Adrenal gland (tissue), 12 donors: Measurements from ENCODE around the gene AUH. TPM values are rescaled to one million over a fixed set of nuclear protein-coding genes. Genes with fewer than 3 reads are reported as not detected.

ENCODE experiments used
- DNase-seq, 7 donors: peaks; one replicate each; pipeline ENCODE4 v3.0.0-alpha.2; 2019 to 2020
- H3K27ac ChIP-seq, 5 donors: fragments of 200-600 bp; sonication (generic) in 4 of 5; 1 replicate in 3 of 5; 2 replicates in 2 of 5; pipeline versions ENCODE4 v1.5.1 to v1.8.0; 2016 to 2020; ENCODE audit warnings: mild to moderate bottlenecking in 1 of 5
- H3K27me3 ChIP-seq: fragments of 200-600 bp; 2 replicates; pipeline ENCODE4 v1.8.0; 2021
- H3K36me3 ChIP-seq, 2 donors: fragments of 200-600 bp; replicated peaks in 1 of 2; 1 replicate in 1 of 2; 2 replicates in 1 of 2; pipeline versions ENCODE4 v1.5.1 to v1.8.0; 2018 to 2022
- H3K4me1 ChIP-seq, 2 donors: fragments of 200-600 bp; replicated peaks in 1 of 2; 1 replicate in 1 of 2; 2 replicates in 1 of 2; pipeline versions ENCODE4 v1.5.1 to v1.8.0; 2018 to 2021
- H3K4me3 ChIP-seq, 4 donors: fragments of 200-600 bp; sonication (generic) in 3 of 4; one replicate each; pipeline ENCODE4 v1.5.1; 2016 to 2018
- H3K9me3 ChIP-seq, 3 donors: fragments of 200-600 bp; sonication (generic) in 1 of 3; replicated peaks in 1 of 3; 1 replicate in 2 of 3; 2 replicates in 1 of 3; pipeline versions ENCODE4 v1.5.1 to v1.8.0; 2016 to 2021
- CTCF ChIP-seq, 6 experiments: fragments of 450-650 bp in 4 of 6; fragments of 200-600 bp in 2 of 6; sonication (generic) in 1 of 6; IDR thresholded peaks; 1 replicate in 5 of 6; 2 replicates in 1 of 6; pipeline versions ENCODE4 v1.5.1 to v1.8.0; 2016 to 2021; ENCODE audit warnings: antibody characterized with exemption in 6 of 6, mild to moderate bottlenecking in 2 of 6, moderate library complexity in 1 of 6
- POLR2A ChIP-seq, 2 donors: fragments of 450-650 bp; IDR thresholded peaks; one replicate each; pipeline ENCODE4 v1.6.1; 2017; ENCODE audit warnings: antibody characterized with exemption in 2 of 2, mild to moderate bottlenecking in 2 of 2, moderate library complexity in 1 of 2
- WGBS, 4 donors: extraction: QIAGEN DNeasy Blood & Tissue Kit in 2 of 4; methylation state at CpG; one replicate each; pipeline versions ENCODE4 v1.1.5 to v1.1.7; 2013 to 2017; 5-methylcytosine and 5-hydroxymethylcytosine counted together
- intact Hi-C, 2 donors: fragments of 100-400 bp; cut with DNase I; formaldehyde crosslinking; loops; one replicate each; pipeline versions ENCODE4 v1.14.1 to v1.15.0; 2022 to 2023
- polyA plus RNA-seq, 3 donors: library from polyadenylated mRNA; stranded (reverse); fragments of 200-250 nt in 2 of 3; fragments of 350-450 nt in 1 of 3; fragmentation: Illumina TruSeq in 1 of 3; extraction: RNeasy Lipid Tissue Mini Kit (QIAGEN cat#74804) in 1 of 3; gene quantifications; one replicate each; pipeline ENCODE4 v1.2.3, GENCODE V29; 2013 to 2014
- total RNA-seq, 9 donors: library from RNA; depleted of rRNA in 4 of 9; stranded (reverse); fragments of >200 nt in 4 of 9; fragments of 120-200 nt in 1 of 9; fragmentation: NEBNext Ultra II Directional in 1 of 9; extraction: Animal tissue kit (Norgen Biotek cat#: 25700) in 1 of 9; gene quantifications; one replicate each; pipeline versions ENCODE4 v1.1.0 to v1.2.4, GENCODE V29; 2013 to 2023
- donor health status: healthy with polysubstance abuse.
- donor health status: Bipolar disorder and iron deficiency.
- donor health status: DM: yes; HTN: yes; CAD: no.
- donor health status: DM: no; HTN: no; CAD: no.
- donor health status: DM: no; HTN: no; CAD: no.
- donor health status: DM: yes; HTN: yes; CAD: no.

The AUH gene
- total and polyA plus RNA-seq, 12 donors, result 41.9 to 158 (median 71.7) TPM

- Histone ChIP-seq H3K9me3 (no peaks in the 10 kb centered on the region), H3K4me3 (no peak overlapping the region), H3K27ac (peak overlapping the region; percentile 99 to 100 (median 100)), H3K36me3 (no peaks in the 10 kb centered on the region), H3K4me1 (peaks cover 40 to 42% of the 10 kb centered on the region in 2 donors), H3K27me3 (no peaks in the 10 kb centered on the region)
- 87 to 94% (median 90%) methylated on average over 16 to 18 of the region's 18 CpGs for WGBS, 4 donors
- TF ChIP-seq CTCF (IDR thresholded peaks at IDR 0.05) (no peak), POLR2A (IDR thresholded peaks at IDR 0.05) (no peak)
- intact Hi-C loops, result no loop called here
- peak in 2 of 7 donors; percentile 49 to 56 for DNase-seq
Observed at GRCh38 chr9:91191411-91192380, 170.0 kb downstream of the AUH start.

- Histone ChIP-seq H3K27ac (no peak overlapping the region), H3K4me3 (no peak overlapping the region), H3K4me1 (peaks cover 26 to 29% of the 10 kb centered on the region in 2 donors), H3K27me3 (no peaks in the 10 kb centered on the region), H3K9me3 (no peaks in the 10 kb centered on the region), H3K36me3 (no peaks in the 10 kb centered on the region)
- intact Hi-C loops, result no loop called here
- WGBS, 4 donors, result 85 to 95% (median 93%) methylated on average over 4 of the region's 4 CpGs
- DNase-seq, result peak in 1 of 7 donors; percentile 42
- TF ChIP-seq CTCF (IDR thresholded peaks at IDR 0.05), result no peak
- TF ChIP-seq POLR2A (IDR thresholded peaks at IDR 0.05), result no peak
Observed at GRCh38 chr9:91190062-91190461, 171.7 kb downstream of the AUH start.

- H3K4me1 ChIP-seq, result peaks cover 15 to 18% of the 10 kb centered on the region in 2 donors
- H3K4me3 ChIP-seq, result no peak overlapping the region
- no peak overlapping the region for H3K27ac ChIP-seq
- intact Hi-C loops, result loop anchor here (10.0 kb wide), 2 partner anchors 94 to 236 kb away; partner anchors contain the start of gene NFIL3 (in 1 of the 2)
- peak in 1 of 7 donors; percentile 25 for DNase-seq
- H3K36me3 ChIP-seq, result no peaks in the 10 kb centered on the region
- TF ChIP-seq POLR2A (IDR thresholded peaks at IDR 0.05) (no peak), CTCF (IDR thresholded peaks at IDR 0.05) (no peak)
- WGBS, 4 donors, result 90 to 98% (median 95%) methylated on average over 10 to 11 of the region's 11 CpGs
- H3K9me3 ChIP-seq, result no peaks in the 10 kb centered on the region
- no peaks in the 10 kb centered on the region for H3K27me3 ChIP-seq
Observed at GRCh38 chr9:91188719-91189590, 172.8 kb downstream of the AUH start.

GRCh38 chr9:91187965-91188344, 173.8 kb downstream of the AUH start:
- TF ChIP-seq CTCF (IDR thresholded peaks at IDR 0.05) (no peak), POLR2A (IDR thresholded peaks at IDR 0.05) (no peak)
- peak in 2 of 7 donors; percentile 21 to 45 for DNase-seq
- Histone ChIP-seq H3K9me3 (no peaks in the 10 kb centered on the region), H3K27ac (no peak overlapping the region), H3K27me3 (no peaks in the 10 kb centered on the region), H3K4me1 (peaks cover 9 to 10% of the 10 kb centered on the region in 2 donors), H3K36me3 (no peaks in the 10 kb centered on the region), H3K4me3 (no peak overlapping the region)
- 74 to 86% (median 82%) methylated on average over 2 of the region's 2 CpGs for WGBS, 4 donors
- intact Hi-C loops, result loop anchor here (10.0 kb wide), 2 partner anchors 93 to 237 kb away; partner anchors contain the start of gene NFIL3 (in 1 of the 2)
